Mammary epithelial cell (primary cell): Measurements from ENCODE around the gene PCDH19.

ENCODE experiments used
- EZH2 ChIP-seq: IDR thresholded peaks from 2 replicates; pipeline ENCODE4 v1.6.1; 2012; ENCODE audit warnings: low read length, inconsistent platforms, borderline replicate concordance
- TF ChIP-seq, protein P1 (sequence below), 2 donors: IDR thresholded peaks in 1 of 2; conservative IDR thresholded peaks in 1 of 2; 2 replicates each; pipeline ENCODE4 v1.5.1; 2011 to 2012; ENCODE audit warnings: inconsistent platforms in 2 of 2, low read length in 2 of 2, mild to moderate bottlenecking in 2 of 2, control low read depth in 1 of 2, low read depth in 1 of 2; ENCODE audit not compliant: insufficient read depth in 1 of 2; ENCODE audit errors: extremely low read depth in 1 of 2

DNA sequence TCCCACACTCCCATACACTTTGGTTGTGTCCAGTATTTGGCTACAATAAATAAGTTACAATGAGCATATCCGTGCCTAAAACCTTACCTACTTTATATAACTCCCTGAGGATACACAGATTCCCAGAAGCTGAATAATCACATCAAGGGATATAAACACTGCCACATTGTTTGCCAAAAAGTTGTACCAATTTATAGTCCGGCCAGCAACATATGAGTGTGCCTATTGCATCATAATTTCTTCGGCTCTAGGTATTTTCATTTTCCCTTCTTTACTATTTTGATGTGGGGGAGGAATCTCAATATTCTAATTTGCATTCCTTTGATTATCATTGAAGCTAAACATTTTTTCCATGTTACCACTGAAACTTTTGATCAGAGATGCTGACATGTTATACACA is 146.4 kb downstream of the PCDH19 start:
- no peak for TF ChIP-seq EZH2
- TF ChIP-seq, protein P1, sequence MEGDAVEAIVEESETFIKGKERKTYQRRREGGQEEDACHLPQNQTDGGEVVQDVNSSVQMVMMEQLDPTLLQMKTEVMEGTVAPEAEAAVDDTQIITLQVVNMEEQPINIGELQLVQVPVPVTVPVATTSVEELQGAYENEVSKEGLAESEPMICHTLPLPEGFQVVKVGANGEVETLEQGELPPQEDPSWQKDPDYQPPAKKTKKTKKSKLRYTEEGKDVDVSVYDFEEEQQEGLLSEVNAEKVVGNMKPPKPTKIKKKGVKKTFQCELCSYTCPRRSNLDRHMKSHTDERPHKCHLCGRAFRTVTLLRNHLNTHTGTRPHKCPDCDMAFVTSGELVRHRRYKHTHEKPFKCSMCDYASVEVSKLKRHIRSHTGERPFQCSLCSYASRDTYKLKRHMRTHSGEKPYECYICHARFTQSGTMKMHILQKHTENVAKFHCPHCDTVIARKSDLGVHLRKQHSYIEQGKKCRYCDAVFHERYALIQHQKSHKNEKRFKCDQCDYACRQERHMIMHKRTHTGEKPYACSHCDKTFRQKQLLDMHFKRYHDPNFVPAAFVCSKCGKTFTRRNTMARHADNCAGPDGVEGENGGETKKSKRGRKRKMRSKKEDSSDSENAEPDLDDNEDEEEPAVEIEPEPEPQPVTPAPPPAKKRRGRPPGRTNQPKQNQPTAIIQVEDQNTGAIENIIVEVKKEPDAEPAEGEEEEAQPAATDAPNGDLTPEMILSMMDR (conservative IDR thresholded peaks at IDR 0.05 in 1 of 2, IDR thresholded peaks at IDR 0.05 in 1 of 2; ENCODE audit: extremely low read depth in 1 of 2, insufficient read depth in 1 of 2, low read depth in 1 of 2, low read length in 2 of 2) = no peak
